Activated CD4-positive, CD25-positive, alpha-beta regulatory T cell treated with anti-CD3 and anti-CD28 coated beads, Interleukin-2, amount 50 U/mL, for 72 hours (primary cell): ENCODE data around the gene TPST1.
"Not testable (repeated sequence)": the region's sequence is repeated elsewhere in the genome, so short reads cannot be mapped to it uniquely, and the experiment has no call there.

Experiments used
- DNase-seq: peaks from one replicate; pipeline ENCODE4 v3.0.0; 2021

The TPST1 gene

DNA sequence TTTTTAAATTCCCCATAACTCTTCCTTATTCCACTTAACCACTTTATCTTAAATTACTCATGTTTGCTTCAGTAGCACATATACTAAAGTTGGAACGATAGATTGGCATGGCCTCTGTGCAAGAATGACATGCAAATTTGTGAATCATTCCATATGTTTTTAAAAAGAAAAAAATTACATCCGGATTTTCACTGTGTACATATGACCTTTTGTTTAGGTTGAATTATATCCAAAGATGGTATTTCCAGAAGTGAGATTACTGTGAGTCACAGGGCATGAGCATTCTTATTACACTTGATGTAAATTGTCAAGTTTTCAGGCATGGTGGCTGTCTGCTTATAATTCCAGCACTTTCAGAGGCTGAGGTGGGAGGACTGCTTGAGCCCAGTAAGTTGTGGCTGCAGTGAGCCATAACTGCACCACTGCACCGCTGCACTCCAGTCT, 190.0 kb downstream of the TPST1 start:
- not testable (repeated sequence) for DNase-seq

DNA sequence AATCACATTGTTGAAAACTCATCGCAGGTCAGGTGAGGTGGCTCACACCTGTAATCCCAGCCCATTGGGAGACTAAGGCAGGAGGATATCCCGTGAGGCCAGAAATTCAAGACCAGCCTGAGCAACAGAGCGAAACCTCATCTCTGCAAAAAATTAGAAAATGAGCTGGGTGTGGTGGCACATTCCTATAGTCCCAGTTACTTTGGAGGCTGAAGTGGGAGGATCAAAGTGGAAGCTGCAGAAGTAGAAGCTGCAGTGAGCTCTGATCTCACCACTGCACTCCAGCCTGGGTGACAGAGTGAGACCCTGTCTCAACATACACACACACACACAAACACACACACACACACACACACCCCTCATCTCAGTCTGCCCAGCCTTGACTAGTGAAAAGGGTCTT, 190.9 kb downstream of the TPST1 start:
- DNase-seq: not testable (repeated sequence)

DNA sequence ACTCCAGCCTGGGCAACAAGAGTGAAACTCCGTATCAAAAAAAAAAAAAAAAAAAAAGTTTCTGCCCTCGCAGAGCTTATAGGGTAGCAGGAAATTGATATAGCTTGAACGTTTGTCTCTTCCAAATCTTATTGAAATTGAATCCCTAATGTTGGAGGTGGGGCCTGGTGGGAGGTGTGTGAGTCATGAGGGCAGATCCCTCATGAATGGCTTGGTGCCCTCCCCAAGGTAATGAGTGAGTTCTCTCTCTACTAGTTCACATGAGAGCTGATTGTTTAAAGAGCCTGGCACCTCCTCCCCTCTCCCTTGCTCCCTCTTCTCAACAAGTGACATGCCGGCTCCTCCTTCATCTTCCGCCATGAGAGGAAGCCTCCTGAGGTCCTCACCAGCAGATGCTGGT, 193.7 kb downstream of the TPST1 start:
- not testable (repeated sequence) for DNase-seq

DNA sequence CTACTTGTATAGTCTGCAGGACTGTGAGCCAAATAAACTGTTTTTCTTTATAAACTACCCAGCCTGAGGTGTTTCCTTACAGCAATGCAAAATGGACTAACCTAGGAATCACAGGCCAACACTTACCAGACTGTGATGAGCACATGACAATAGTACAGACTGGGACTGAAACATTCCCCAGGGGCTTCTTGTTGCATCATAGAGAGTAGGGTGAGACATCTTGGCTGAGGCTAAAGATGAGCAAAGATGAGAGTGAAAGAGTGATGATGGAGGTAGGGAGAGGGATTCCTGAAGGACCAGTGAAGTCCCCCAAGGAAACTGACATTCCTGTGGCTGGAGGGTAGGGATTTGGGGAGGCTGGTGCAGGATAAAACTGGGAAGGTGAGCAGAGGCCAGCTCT, 194.4 kb downstream of the TPST1 start:
- DNase-seq: no peak

DNA sequence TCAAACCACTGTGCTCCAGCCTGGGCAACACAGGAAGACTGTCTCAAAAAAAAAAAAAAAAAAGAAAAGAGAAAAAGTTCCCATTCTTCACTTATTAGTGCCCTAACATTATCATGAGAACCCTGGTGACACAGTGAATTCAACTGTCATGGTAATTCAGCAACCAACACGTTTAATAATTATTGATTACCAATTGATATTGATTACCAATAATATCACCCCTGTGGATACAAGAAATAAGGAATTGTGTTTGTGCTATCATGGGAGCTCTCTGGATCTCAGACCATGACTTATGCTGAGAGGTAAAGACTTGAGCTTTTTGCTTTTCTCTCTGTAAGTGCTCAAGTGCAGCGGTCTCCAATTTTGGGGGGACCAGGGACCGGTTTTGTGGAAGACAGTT, 195.3 kb downstream of the TPST1 start:
- no peak for DNase-seq

DNA sequence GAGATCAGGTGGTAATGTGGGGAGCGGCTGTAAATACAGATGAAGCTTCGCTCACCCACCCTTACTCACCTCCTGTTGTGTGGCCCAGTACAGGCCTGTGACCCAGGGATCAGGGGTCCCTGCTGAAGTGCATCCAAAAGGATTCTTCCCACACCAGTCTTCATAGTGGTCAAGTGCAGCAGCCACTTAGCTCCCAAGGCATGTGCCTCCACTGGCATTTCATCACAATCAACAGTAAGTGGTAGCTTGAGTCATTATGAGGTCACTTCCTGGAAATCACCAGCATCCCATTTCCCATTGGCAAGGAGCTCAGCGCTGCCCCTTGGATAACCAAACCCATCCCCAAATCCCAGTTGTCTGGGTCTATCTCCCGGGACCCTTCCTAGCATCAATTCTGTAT, 196.0 kb downstream of the TPST1 start:
- DNase-seq: not testable (repeated sequence)

DNA sequence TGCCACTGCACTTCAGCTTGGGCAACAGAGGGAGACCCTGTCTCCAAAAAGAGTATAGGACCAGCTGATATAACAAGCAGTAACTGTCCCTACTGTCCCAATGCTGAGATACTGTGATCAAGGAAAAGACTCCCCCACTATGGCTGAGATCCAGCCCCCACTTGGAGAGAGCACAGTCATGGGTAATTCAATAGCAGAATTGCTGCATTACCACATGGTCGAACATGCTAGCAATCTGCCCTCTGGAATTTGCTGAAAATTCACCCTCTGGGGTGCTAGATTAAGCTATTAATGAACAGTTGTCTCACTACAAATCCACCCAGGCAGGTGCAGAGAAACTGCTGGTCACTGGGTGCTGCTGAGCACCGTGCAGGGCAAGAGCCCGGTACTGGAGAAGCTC, 196.8 kb downstream of the TPST1 start:
- not testable (repeated sequence) for DNase-seq

DNA sequence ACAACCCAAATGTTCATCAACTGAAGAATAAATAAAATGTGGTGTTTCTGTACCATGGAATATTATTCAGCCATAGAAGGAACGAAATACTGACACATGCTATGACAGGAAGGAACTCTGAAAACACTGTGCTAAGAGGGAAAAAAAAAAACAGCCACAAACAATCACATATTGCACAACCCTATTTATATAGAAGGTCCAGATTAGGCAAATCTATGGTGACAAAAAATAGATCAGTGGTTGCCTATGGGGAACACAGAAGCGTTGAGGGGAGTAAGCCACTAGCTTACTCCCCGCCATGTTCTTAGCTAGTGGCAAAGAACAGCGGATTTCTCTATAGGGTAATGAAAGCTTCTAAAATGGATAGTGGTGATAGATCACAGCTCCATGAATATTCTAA, 198.4 kb downstream of the TPST1 start:
- DNase-seq: no peak

DNA sequence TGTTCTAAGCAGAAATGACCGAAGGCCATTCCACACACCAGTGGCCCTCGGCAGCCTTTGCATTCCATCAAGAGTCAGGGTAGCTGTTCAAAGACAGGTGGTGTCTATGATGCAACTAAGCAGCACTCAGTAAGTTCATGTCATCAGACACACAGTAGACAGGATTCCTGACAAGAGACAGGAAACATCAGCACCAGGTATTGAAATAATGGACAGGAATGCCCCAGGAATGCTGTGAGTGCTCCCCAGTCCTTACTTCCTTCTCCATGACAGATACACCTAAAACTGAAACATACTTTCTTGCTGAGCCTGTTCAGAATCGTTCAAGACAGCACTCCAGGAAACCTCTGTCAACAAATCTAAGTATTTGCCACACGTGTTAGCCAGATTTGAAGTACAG, 204.4 kb downstream of the TPST1 start:
- DNase-seq: no peak
